DND-41 (cell line): ENCODE results near the gene MEI1.

Experiments
- CTCF ChIP-seq: IDR thresholded peaks from 2 replicates; pipeline ENCODE4 v1.5.1; 2012; ENCODE audit warnings: borderline replicate concordance, low read length, moderate library complexity, mild to moderate bottlenecking; ENCODE audit not compliant: poor library complexity, severe bottlenecking; ENCODE audit errors: extremely low read depth
- EZH2 ChIP-seq: IDR thresholded peaks from 3 replicates; pipeline ENCODE4 v1.6.1; 2012; ENCODE audit warnings: borderline replicate concordance, low read depth, mild to moderate bottlenecking, moderate library complexity, low read length, inconsistent platforms; ENCODE audit not compliant: severe bottlenecking

DNA sequence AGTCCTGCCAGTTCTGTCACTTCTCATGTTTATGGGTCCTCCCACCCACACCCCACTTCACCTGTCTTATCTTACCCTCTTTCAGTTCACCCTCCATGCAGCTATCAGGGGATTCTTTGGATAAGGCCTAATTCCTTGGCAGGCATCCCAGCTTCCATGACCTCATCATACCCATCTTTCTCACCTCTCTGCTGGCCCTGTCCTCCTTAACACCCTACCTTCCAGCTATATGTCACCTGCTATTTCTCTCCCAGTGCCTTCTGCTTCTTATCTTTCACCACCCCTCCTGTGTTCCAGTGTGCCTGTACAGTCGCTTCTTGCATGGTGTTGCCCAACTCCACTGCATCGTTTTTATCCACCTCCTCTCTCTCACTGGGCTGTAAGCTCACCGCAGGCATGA is 38.9 kb upstream of the MEI1 start:
- TF ChIP-seq CTCF (no peak), EZH2 (no peak)
